HCT116 (cell line): Measurements from ENCODE around the gene PICALM. TPM values are rescaled to one million over a fixed set of nuclear protein-coding genes. Genes with fewer than 3 reads are reported as not detected.

Experiments
- total RNA-seq: library from RNA; stranded (reverse); gene quantifications from one replicate; pipeline ENCODE4 v1.2.1, GENCODE V29; 2021; ENCODE audit not compliant: unreplicated experiment

PICALM gene
- total RNA-seq, 1 experiment from 2014 or later, result 90.6 TPM

Other genes with a start within 250 kb of the PICALM start
- not detected for gene CCDC83, start 213.7 kb downstream of the PICALM start, total RNA-seq
- gene EED, start 175.7 kb upstream of the PICALM start, total RNA-seq, result 25.2 TPM
- 38.2 TPM for gene HIKESHI, start 233.2 kb upstream of the PICALM start, total RNA-seq